Activated T-cell treated with anti-CD3 and anti-CD28 coated beads, Interleukin-2, amount 50 U/mL, for 4 hours (primary cell): Measurements from ENCODE around the gene SAP30BP. TPM values are rescaled to one million over a fixed set of nuclear protein-coding genes. Genes with fewer than 3 reads are reported as not detected.
A peak's percentile ranks its signal among the peaks of the same experiment; 100 is the strongest.

Experiments
- ATAC-seq, 2 donors: fragments of 200-7000 bp; cut with Tn5 transposase; one replicate each; pipeline ENCODE4 v1.10.0; 2021
- DNase-seq: peaks from one replicate; pipeline ENCODE4 v3.0.0-alpha.2; 2020
- H3K27me3 Mint-ChIP-seq: one replicate; pipeline ENCODE4 v1.8.0; 2021; ENCODE audit warnings: low read depth, mixed read lengths
- H3K36me3 Mint-ChIP-seq: one replicate; pipeline ENCODE4 v1.8.0; 2022; ENCODE audit warnings: mixed read lengths; ENCODE audit not compliant: insufficient read depth
- H3K4me1 Mint-ChIP-seq: one replicate; pipeline ENCODE4 v1.8.0; 2021; ENCODE audit warnings: low read depth, mixed read lengths
- H3K4me3 Mint-ChIP-seq: one replicate; pipeline ENCODE4 v1.8.0; 2021; ENCODE audit warnings: mild to moderate bottlenecking, moderate library complexity, mixed read lengths
- H3K9me3 Mint-ChIP-seq: one replicate; pipeline ENCODE4 v1.8.0; 2021; ENCODE audit warnings: mixed read lengths
- total RNA-seq, 3 donors: library from RNA; stranded (reverse); gene quantifications; one replicate each; pipeline ENCODE4 v1.2.1, GENCODE V29; 2021

Gene SAP30BP
- total RNA-seq = 100 to 1,000 TPM; 115 to 124 (median 119) TPM

GRCh38 chr17:75666959-75667790 is at the start of gene SAP30BP, which contains the start of gene RECQL5:
Gene SAP30BP (plus strand): TSS chr17:75667338. CDS start chr17:75667373, 35 bp downstream.
Gene RECQL5 (minus strand): TSS chr17:75667154. CDS start chr17:75666557, 597 bp downstream.
- peaks cover 25% of the 10 kb centered on the region for H3K36me3 Mint-ChIP-seq
- H3K4me3 Mint-ChIP-seq = peak within 1 kb of the TSS; percentile 76
- H3K9me3 Mint-ChIP-seq = no peaks in the 10 kb centered on the region
- H3K27me3 Mint-ChIP-seq = no peaks in the 10 kb centered on the region
- DNase-seq (peak; percentile 99), ATAC-seq (peak; percentile 100)
- peaks cover 31% of the 10 kb centered on the region for H3K4me1 Mint-ChIP-seq

GRCh38 chr17:75617675-75618074 is 49.5 kb upstream of the SAP30BP start:
- Mint-ChIP-seq H3K36me3 (no peaks in the 10 kb centered on the region), H3K27me3 (no peaks in the 10 kb centered on the region), H3K9me3 (no peaks in the 10 kb centered on the region), H3K4me3 (no peak overlapping the region), H3K4me1 (no peaks in the 10 kb centered on the region)
- no peak for ATAC-seq
- DNase-seq = no peak

DNA sequence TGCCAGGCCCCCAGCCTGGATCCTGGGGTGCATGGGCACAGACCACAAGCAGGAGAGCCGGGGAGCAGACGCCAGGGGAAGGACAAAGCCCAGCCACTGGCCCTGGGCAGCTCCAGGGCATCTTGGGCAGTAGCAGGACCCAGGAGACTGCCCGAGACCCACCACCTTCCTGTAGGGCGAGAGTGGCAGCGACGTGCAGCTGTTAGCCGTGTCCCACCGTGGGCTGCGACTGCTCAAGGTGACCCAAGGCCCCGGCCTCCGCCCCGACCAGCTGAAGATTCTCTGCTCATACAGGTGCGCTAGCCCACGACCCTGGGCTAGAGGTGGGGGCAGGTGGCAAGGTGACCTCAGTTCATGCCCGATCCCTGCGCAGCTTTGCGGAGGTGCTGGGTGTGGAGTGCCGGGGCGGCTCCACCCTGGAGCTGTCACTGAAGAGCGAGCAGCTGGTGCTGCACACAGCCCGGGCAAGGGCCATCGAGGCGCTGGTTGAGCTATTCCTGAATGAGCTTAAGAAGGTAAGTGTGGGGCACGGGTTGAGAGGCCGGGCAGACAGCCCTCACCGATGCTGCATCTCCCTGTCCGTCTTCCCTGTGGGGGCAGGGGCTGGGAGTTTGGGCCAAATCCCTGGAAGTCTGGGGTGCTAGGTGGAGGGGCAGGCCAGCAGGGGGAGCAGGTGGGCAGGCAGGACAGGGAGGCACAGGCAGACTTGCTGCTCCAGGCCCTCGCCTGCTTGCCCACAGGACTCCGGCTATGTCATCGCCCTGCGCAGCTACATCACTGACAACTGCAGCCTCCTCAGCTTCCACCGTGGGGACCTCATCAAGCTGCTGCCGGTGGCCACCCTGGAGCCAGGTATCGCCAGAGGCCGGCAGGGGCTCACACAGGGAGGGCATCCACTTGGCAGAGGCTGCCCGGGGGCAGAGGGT is 47.4 kb upstream of the SAP30BP start:
- DNase-seq (no peak), ATAC-seq (no peak)
- H3K4me3 Mint-ChIP-seq = no peak overlapping the region
- no peaks in the 10 kb centered on the region for H3K36me3 Mint-ChIP-seq
- no peaks in the 10 kb centered on the region for H3K27me3 Mint-ChIP-seq
- H3K9me3 Mint-ChIP-seq = no peaks in the 10 kb centered on the region
- H3K4me1 Mint-ChIP-seq = no peaks in the 10 kb centered on the region

DNA sequence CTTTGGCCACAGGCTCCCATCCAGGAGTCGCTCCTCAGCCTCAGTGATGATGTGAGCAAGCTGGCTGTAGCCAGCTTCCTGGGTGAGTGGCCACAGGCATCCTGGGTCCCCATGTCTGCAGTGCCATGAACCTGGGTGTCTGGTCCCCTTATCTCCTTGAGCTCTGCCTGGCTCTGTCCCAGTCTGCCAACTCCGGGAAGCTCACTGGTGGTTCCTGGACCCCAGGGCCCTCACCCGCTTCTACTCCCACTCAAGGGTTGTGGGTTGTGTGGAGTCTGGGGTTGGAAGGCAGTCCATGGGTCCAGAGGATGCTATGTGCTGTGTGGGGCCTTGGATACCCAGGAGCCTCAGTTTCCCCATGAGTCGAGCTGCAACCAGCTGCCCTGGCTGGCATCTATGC is 45.6 kb upstream of the SAP30BP start:
- Mint-ChIP-seq H3K4me3 (no peak overlapping the region), H3K36me3 (no peaks in the 10 kb centered on the region), H3K4me1 (no peaks in the 10 kb centered on the region), H3K27me3 (no peaks in the 10 kb centered on the region), H3K9me3 (no peaks in the 10 kb centered on the region)
- ATAC-seq (no peak), DNase-seq (no peak)

GRCh38 chr17:75622076-75622475 is 45.1 kb upstream of the SAP30BP start:
- H3K4me1 Mint-ChIP-seq = no peaks in the 10 kb centered on the region
- no peak for DNase-seq
- no peak overlapping the region for H3K4me3 Mint-ChIP-seq
- no peak for ATAC-seq
- H3K27me3 Mint-ChIP-seq = no peaks in the 10 kb centered on the region
- H3K9me3 Mint-ChIP-seq = no peaks in the 10 kb centered on the region
- no peaks in the 10 kb centered on the region for H3K36me3 Mint-ChIP-seq

DNA sequence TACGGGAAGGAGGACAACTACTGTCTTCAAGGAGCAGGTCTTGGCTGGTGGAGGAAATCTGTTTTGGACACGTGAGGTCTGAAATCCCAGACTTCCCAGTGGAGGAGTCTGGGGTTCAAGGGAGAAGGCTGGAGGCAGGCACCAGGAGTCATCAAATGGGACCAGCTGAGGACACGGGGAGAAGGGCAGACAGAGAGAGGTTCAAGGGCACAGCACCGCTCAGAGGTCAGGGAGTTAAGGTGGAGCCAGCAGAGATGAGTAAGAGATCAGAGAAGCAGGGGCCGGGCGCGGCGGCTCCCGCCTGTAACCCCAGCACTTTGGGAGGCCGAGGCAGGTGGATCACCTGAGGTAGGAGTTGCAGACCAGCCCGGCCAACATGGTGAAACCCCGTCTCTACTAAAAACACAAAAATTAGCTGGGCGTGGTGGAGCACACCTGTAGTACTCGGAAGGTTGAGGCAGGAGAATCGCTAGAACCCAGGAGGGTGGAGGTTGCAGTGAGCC is 44.3 kb upstream of the SAP30BP start:
- ATAC-seq = no peak
- Mint-ChIP-seq H3K4me3 (no peak overlapping the region), H3K27me3 (no peaks in the 10 kb centered on the region), H3K36me3 (no peaks in the 10 kb centered on the region), H3K9me3 (no peaks in the 10 kb centered on the region), H3K4me1 (no peaks in the 10 kb centered on the region)
- DNase-seq = no peak

GRCh38 chr17:75623386-75623785 is 43.8 kb upstream of the SAP30BP start:
- ATAC-seq = no peak
- Mint-ChIP-seq H3K4me1 (no peaks in the 10 kb centered on the region), H3K9me3 (no peaks in the 10 kb centered on the region), H3K36me3 (no peaks in the 10 kb centered on the region), H3K4me3 (no peak overlapping the region), H3K27me3 (no peaks in the 10 kb centered on the region)
- DNase-seq = no peak

DNA sequence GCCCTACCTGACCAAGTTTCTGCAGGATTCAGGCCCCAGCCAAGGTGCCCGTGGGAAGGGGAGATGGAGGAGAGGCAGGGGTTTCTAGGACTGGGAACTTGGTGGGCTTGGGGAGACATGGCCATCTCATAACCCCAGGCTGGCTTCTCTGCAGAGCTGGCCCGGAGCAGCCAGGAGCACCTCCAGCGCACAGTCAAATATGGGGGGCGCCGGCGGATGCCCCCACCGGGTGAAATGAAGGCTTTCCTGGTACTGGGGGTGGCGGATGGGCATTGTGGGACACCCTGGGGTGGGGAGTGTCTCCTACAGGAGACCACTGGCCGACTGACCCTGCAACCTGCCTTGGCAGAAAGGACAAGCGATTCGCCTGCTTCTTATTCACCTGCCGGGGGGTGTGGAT is 43.1 kb upstream of the SAP30BP start:
- Mint-ChIP-seq H3K36me3 (no peaks in the 10 kb centered on the region), H3K4me3 (no peak overlapping the region), H3K27me3 (no peaks in the 10 kb centered on the region), H3K4me1 (no peaks in the 10 kb centered on the region), H3K9me3 (no peaks in the 10 kb centered on the region)
- DNase-seq (no peak), ATAC-seq (no peak)

- Mint-ChIP-seq H3K9me3 (no peaks in the 10 kb centered on the region), H3K4me3 (no peak overlapping the region), H3K36me3 (no peaks in the 10 kb centered on the region), H3K27me3 (no peaks in the 10 kb centered on the region), H3K4me1 (no peaks in the 10 kb centered on the region)
- ATAC-seq (no peak), DNase-seq (no peak)
These were observed 42.3 kb upstream of the SAP30BP start for GRCh38 chr17:75624714-75625345.

- Mint-ChIP-seq H3K9me3 (no peaks in the 10 kb centered on the region), H3K4me3 (no peak overlapping the region), H3K36me3 (no peaks in the 10 kb centered on the region), H3K27me3 (no peaks in the 10 kb centered on the region), H3K4me1 (no peaks in the 10 kb centered on the region)
- DNase-seq (no peak), ATAC-seq (peak; percentile 57 to 70)
These were observed 41.2 kb upstream of the SAP30BP start for GRCh38 chr17:75625813-75626486.

GRCh38 chr17:75626496-75627038 is 40.6 kb upstream of the SAP30BP start:
- Mint-ChIP-seq H3K4me3 (no peak overlapping the region), H3K36me3 (no peaks in the 10 kb centered on the region), H3K9me3 (no peaks in the 10 kb centered on the region), H3K27me3 (no peaks in the 10 kb centered on the region), H3K4me1 (no peaks in the 10 kb centered on the region)
- DNase-seq = no peak
- ATAC-seq = no peak

- Mint-ChIP-seq H3K9me3 (no peaks in the 10 kb centered on the region), H3K27me3 (no peaks in the 10 kb centered on the region), H3K36me3 (no peaks in the 10 kb centered on the region), H3K4me3 (no peak overlapping the region), H3K4me1 (no peaks in the 10 kb centered on the region)
- ATAC-seq = no peak
- no peak for DNase-seq
These were observed 40.0 kb upstream of the SAP30BP start for GRCh38 chr17:75627094-75627493.

DNA sequence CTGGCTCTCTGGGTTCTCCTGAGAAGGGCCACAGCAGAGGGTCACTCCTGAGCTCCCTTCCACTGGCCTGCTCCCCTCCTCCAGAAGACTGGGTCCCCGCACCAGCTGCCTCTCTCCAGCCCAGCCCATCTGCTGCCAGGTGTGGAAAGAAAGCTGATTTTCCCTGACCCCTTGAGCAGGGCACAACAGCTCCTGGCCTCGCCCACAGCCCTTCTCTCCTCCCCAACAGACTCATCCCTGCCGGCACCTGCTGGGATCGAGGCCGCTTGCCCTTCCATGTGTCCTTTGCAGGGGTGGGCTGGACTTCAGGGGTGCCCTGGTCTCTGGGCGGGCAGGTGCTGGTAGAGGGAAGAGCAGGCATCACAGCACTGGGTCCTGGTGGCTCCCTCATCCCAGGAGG is 38.7 kb upstream of the SAP30BP start:
- Mint-ChIP-seq H3K4me1 (peaks cover 5% of the 10 kb centered on the region), H3K36me3 (no peaks in the 10 kb centered on the region), H3K9me3 (no peaks in the 10 kb centered on the region), H3K27me3 (no peaks in the 10 kb centered on the region), H3K4me3 (no peak overlapping the region)
- ATAC-seq (no peak), DNase-seq (no peak)
